Common myeloid progenitor, CD34-positive (primary cell): ENCODE results near the gene TAL1.

ENCODE experiments used
- CTCF ChIA-PET: fragments of 350-600 bp; sonication (Branson Sonifier 250); formaldehyde crosslinking; loops from one replicate; lab custom pipeline; 2021; ENCODE audit warnings: antibody characterized with exemption; lab: Charles Lee
- POLR2A ChIA-PET: fragments of 350-600 bp; sonication (Branson Sonifier 250); formaldehyde crosslinking; loops from one replicate; lab custom pipeline; 2021; ENCODE audit warnings: antibody characterized with exemption; lab: Charles Lee
- DNase-seq, 3 donors: peaks; one replicate each; pipeline versions ENCODE4 v3.0.0 to v3.0.0-alpha.2; 2013
- H3K27ac ChIP-seq, 2 experiments: 1 replicate in 1 of 2; 2 replicates in 1 of 2; pipeline ENCODE4 v1.7.0; 2013; ENCODE audit warnings: inconsistent platforms in 2 of 2, low read length in 2 of 2, mild to moderate bottlenecking in 2 of 2, low read depth in 1 of 2, moderate library complexity in 1 of 2; ENCODE audit not compliant: severe bottlenecking in 2 of 2, insufficient read depth in 1 of 2, poor library complexity in 1 of 2
- H3K27me3 ChIP-seq, 5 experiments: replicated peaks in 2 of 5; 1 replicate in 3 of 5; 2 replicates in 2 of 5; pipeline versions ENCODE4 v1.6.1 to v1.7.0; 2013; ENCODE audit warnings: low read length in 4 of 5, mild to moderate bottlenecking in 2 of 5, moderate library complexity in 2 of 5, inconsistent platforms in 1 of 5; ENCODE audit not compliant: insufficient read depth in 5 of 5, control insufficient read depth in 4 of 5
- H3K36me3 ChIP-seq, 4 experiments: 1 replicate in 2 of 4; 2 replicates in 2 of 4; pipeline versions ENCODE4 v1.6.1 to v1.7.0; 2013; ENCODE audit warnings: low read length in 3 of 4, control low read depth in 1 of 4, mild to moderate bottlenecking in 1 of 4; ENCODE audit not compliant: control insufficient read depth in 4 of 4, insufficient read depth in 4 of 4
- H3K4me1 ChIP-seq, 4 experiments: 1 replicate in 3 of 4; 2 replicates in 1 of 4; pipeline versions ENCODE4 v1.6.1 to v1.7.1; 2013; ENCODE audit warnings: low read length in 3 of 4, mild to moderate bottlenecking in 3 of 4, control low read depth in 1 of 4, inconsistent platforms in 1 of 4, moderate library complexity in 1 of 4; ENCODE audit not compliant: control insufficient read depth in 4 of 4, insufficient read depth in 4 of 4; ENCODE audit errors: control extremely low read depth in 1 of 4
- H3K4me3 ChIP-seq, 7 experiments: 1 replicate in 4 of 7; 2 replicates in 3 of 7; pipeline versions ENCODE4 v1.5.1 to v1.7.0; 2013; ENCODE audit warnings: mild to moderate bottlenecking in 7 of 7, low read length in 6 of 7, moderate library complexity in 6 of 7, inconsistent platforms in 2 of 7, low read depth in 2 of 7, control low read depth in 1 of 7; ENCODE audit not compliant: insufficient read depth in 4 of 7, control insufficient read depth in 1 of 7; ENCODE audit errors: extremely low read depth in 1 of 7
- H3K9me3 ChIP-seq, 5 experiments: 1 replicate in 4 of 5; 2 replicates in 1 of 5; pipeline versions ENCODE4 v1.6.1 to v1.7.1; 2013; ENCODE audit warnings: low read length in 4 of 5, mild to moderate bottlenecking in 2 of 5, inconsistent platforms in 1 of 5, low read depth in 1 of 5, moderate library complexity in 1 of 5; ENCODE audit not compliant: control insufficient read depth in 4 of 5, insufficient read depth in 2 of 5; ENCODE audit errors: control extremely low read depth in 1 of 5
- WGBS: methylation state at CpG from one replicate; pipeline ENCODE4 v1.1.5; 2013; ENCODE audit not compliant: insufficient coverage; 5-methylcytosine and 5-hydroxymethylcytosine counted together

The TAL1 gene

DNA sequence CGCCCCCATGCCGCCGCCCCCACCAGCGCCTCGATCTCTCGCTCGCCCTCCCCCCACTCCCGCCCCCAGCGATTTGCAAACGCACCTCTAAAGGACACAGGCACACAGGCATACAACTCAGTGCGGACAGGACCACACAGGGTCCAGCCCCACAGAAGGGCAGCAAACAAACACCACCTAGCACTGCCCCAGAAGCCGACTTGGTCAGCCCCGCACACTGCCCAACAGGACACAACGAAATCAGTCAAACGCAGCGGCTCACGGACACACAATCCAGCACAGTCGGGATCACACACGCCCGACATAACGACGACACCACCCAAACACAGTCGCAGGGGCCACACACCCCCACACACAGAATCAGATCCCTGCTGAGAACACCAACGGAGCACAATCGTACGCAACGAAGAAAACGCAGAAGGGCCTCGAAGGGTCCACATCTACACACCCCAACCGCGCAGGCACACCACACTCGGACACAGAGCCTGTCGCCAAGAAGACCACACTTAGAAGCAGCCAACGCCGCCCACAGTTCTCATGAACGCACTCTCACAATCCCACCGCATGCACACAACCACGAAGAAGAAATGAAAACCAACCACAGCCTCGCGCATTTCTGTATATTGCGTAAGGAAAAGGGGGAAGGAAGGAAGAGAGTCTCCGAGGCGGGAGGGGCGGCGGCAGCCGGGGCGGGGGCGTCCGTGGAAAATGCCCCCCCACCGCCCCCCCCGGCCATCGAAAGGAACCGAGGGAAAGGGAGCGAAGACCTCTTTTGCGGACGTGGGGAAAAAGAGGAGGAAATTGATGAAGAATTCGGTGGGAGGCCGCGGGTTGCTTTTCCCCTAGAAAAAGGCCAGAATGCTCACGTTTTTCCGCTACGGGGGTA lies 481 bp downstream of the TAL1 start:
- ChIA-PET CTCF (interaction anchor here (1.1 to 1.9 kb wide), 3 partner anchors 19 to 38 kb away, joined by 4 to 9 read pairs (median 5); no protein-coding TSS in a partner anchor), POLR2A (interaction anchor here (1.4 kb wide), 1 partner anchor 31 kb away, joined by 5 read pairs; no protein-coding TSS in a partner anchor)
- peak; percentile 87 to 95 (median 93) for DNase-seq
- Histone ChIP-seq H3K36me3 (no peaks in the 10 kb centered on the region), H3K27me3 (no peaks in the 10 kb centered on the region), H3K4me3 (peak overlapping the region; percentile 57 to 100 (median 85)), H3K9me3 (no peaks in the 10 kb centered on the region), H3K4me1 (peaks cover 9 to 92% (median 82%) of the 10 kb centered on the region in 4 experiments), H3K27ac (peak overlapping the region; percentile 89 to 97)
- WGBS: 1% methylated on average over 28 of the region's 62 CpGs

DNA sequence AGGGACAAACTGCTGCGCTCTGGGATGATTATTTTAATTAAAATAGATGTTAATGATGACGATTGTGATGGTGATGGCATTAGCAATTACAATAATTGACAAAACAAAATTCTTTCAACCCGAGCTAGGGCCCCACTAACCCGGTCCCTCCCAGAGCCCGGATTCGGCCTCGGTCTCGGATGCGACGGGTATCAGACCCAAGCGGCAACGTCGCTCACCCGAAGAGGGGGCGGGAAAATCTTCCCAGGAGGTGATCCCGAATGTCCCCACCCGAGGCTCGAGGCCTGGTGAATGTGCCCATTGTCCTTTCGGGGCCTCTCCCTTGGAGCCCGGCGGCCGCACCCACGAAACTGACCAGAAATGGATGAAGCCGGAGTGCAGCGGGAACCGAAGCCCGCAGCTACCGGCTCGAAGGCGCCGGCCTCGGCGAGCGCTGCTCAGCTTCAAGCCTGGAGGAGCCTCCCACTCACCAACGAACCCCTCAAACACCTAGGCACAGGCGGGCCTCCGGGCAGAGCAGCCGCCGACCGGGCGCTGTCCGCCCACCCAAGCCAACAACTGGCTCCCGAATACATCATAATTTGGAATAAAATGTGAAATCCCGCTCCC lies 1.2 kb downstream of the TAL1 start:
- no peaks in the 10 kb centered on the region for H3K9me3 ChIP-seq
- H3K4me3 ChIP-seq: peak overlapping the region; percentile 57 to 100 (median 85)
- peaks cover 7 to 90% (median 83%) of the 10 kb centered on the region in 4 experiments for H3K4me1 ChIP-seq
- H3K36me3 ChIP-seq: no peaks in the 10 kb centered on the region
- CTCF ChIA-PET: interaction anchor here (0.7 to 1.9 kb wide), 3 partner anchors 9 to 32 kb away, joined by 3 to 9 read pairs (median 5); no protein-coding TSS in a partner anchor
- peak overlapping the region; percentile 89 to 97 for H3K27ac ChIP-seq
- H3K27me3 ChIP-seq: no peaks in the 10 kb centered on the region
- WGBS: 0% methylated on average over 32 of the region's 44 CpGs
- peak in 1 of 3 donors; percentile 38 for DNase-seq
- POLR2A ChIA-PET: no interaction called here

- no peak for DNase-seq
- peaks cover 3 to 85% (median 81%) of the 10 kb centered on the region in 4 experiments for H3K4me1 ChIP-seq
- CTCF ChIA-PET: interaction anchor here (0.7 to 1.9 kb wide), 5 partner anchors 8 to 32 kb away, joined by 3 to 9 read pairs (median 4); no protein-coding TSS in a partner anchor
- POLR2A ChIA-PET: interaction anchor here (1.0 to 1.5 kb wide), 2 partner anchors 18 to 36 kb away, joined by 3 to 5 read pairs; no protein-coding TSS in a partner anchor
- H3K36me3 ChIP-seq: no peaks in the 10 kb centered on the region
- 0% methylated on average over 4 of the region's 23 CpGs for WGBS
- no peaks in the 10 kb centered on the region for H3K9me3 ChIP-seq
- peak overlapping the region; percentile 57 to 100 (median 85) for H3K4me3 ChIP-seq
- no peaks in the 10 kb centered on the region for H3K27me3 ChIP-seq
- H3K27ac ChIP-seq: peak overlapping the region; percentile 89 to 97
Observed at GRCh38 chr1:47229886-47230691, 1.9 kb downstream of the TAL1 start.

GRCh38 chr1:47229031-47229885 lies 2.8 kb downstream of the TAL1 start:
- Histone ChIP-seq H3K4me3 (peak overlapping the region; percentile 47 to 100 (median 85)), H3K9me3 (no peaks in the 10 kb centered on the region), H3K27ac (peak overlapping the region; percentile 89 to 97), H3K27me3 (no peaks in the 10 kb centered on the region), H3K36me3 (no peaks in the 10 kb centered on the region), H3K4me1 (peaks cover 3 to 85% (median 81%) of the 10 kb centered on the region in 4 experiments)
- POLR2A ChIA-PET: interaction anchor here (1.0 to 1.5 kb wide), 5 partner anchors 17 to 49 kb away, joined by 3 to 5 read pairs (median 3); no protein-coding TSS in a partner anchor
- WGBS: 2% methylated on average over 20 of the region's 35 CpGs
- DNase-seq: peak in 1 of 3 donors; percentile 25
- CTCF ChIA-PET: interaction anchor here (1.0 to 3.2 kb wide), 6 partner anchors 18 to 36 kb away, joined by 3 to 24 read pairs (median 8); no protein-coding TSS in a partner anchor

- Histone ChIP-seq H3K36me3 (peaks cover 0 to 4% (median under 1%) of the 10 kb centered on the region in 4 experiments), H3K4me1 (peaks cover 0 to 83% (median 76%) of the 10 kb centered on the region in 4 experiments), H3K27me3 (no peaks in the 10 kb centered on the region), H3K9me3 (no peaks in the 10 kb centered on the region), H3K27ac (peak overlapping the region; percentile 89 to 97), H3K4me3 (peak overlapping the region; percentile 13 to 100 (median 85))
- ChIA-PET CTCF (interaction anchor here (1.1 to 3.2 kb wide), 6 partner anchors 17 to 52 kb away, joined by 3 to 24 read pairs (median 6); no protein-coding TSS in a partner anchor), POLR2A (interaction anchor here (1.0 to 1.5 kb wide), 4 partner anchors 17 to 48 kb away, joined by 3 to 5 read pairs (median 4); no protein-coding TSS in a partner anchor)
- DNase-seq: no peak
- 2% methylated on average over 11 of the region's 12 CpGs for WGBS
Observed at GRCh38 chr1:47228644-47229030, 3.4 kb downstream of the TAL1 start.
